Lower leg skin (tissue), 4 donors: ENCODE results near the gene NOC2L. TPM values are rescaled to one million over a fixed set of nuclear protein-coding genes. Genes with fewer than 3 reads are reported as not detected.

Source experiments
- DNase-seq, 2 donors: peaks; one replicate each; pipeline ENCODE4 v3.0.0-alpha.2; 2019; ENCODE audit warnings: low spot score in 2 of 2
- H3K4me3 ChIP-seq: fragments of 200-600 bp; sonication (generic); 2 replicates; pipeline ENCODE4 v1.5.1; 2017; ENCODE audit warnings: mild to moderate bottlenecking, low read depth; ENCODE audit not compliant: poor library complexity, severe bottlenecking
- CTCF ChIP-seq, 3 donors: fragments of 450-650 bp; IDR thresholded peaks; one replicate each; pipeline ENCODE4 v1.5.1; 2016; ENCODE audit warnings: antibody characterized with exemption in 3 of 3, mild to moderate bottlenecking in 3 of 3, moderate library complexity in 2 of 3
- POLR2A ChIP-seq, 2 donors: fragments of 450-650 bp; IDR thresholded peaks; one replicate each; pipeline ENCODE4 v1.6.1; 2016 to 2017; ENCODE audit warnings: antibody characterized with exemption in 2 of 2, mild to moderate bottlenecking in 1 of 2, moderate library complexity in 1 of 2
- whole genome bisulfite sequencing, 2 donors: methylation state at CpG; one replicate each; pipeline ENCODE4 v1.1.5; 2018; 5-methylcytosine and 5-hydroxymethylcytosine counted together
- intact Hi-C: fragments of 100-400 bp; cut with DNase I; formaldehyde crosslinking; loops from one replicate; pipeline ENCODE4 v1.15.0; 2023; ENCODE audit warnings: low total_unique reads
- total RNA-seq, 4 donors: library from RNA; depleted of rRNA; stranded (reverse); fragments of >200 nt; gene quantifications; one replicate each; pipeline ENCODE4 v1.1.0, GENCODE V29; 2016

The NOC2L gene
- total RNA-seq, 4 donors from 2014 or later = 44.7 to 67.8 (median 59.6) TPM

GRCh38 chr1:985126-985525 is 26.1 kb upstream of the NOC2L start:
- no peak for DNase-seq

GRCh38 chr1:984476-984814 is 25.4 kb upstream of the NOC2L start:
- intact Hi-C loops = no loop called here
- no peak for DNase-seq
- 57 to 62% methylated on average over 12 of the region's 12 CpGs for WGBS, 2 donors
- H3K4me3 ChIP-seq = no peak overlapping the region
- TF ChIP-seq CTCF (IDR thresholded peaks at IDR 0.05) = no peak
- TF ChIP-seq POLR2A (IDR thresholded peaks at IDR 0.05) = no peak

More at GRCh38 chr1:985126-985525, 26.1 kb upstream of the NOC2L start:
- whole genome bisulfite sequencing, 2 donors = 75 to 81% methylated on average over 13 of the region's 13 CpGs
- no peak overlapping the region for H3K4me3 ChIP-seq
- intact Hi-C loops = loop anchor here (5.0 kb wide), 1 partner anchor 77 kb away; no protein-coding TSS in a partner anchor
- TF ChIP-seq POLR2A (IDR thresholded peaks at IDR 0.05) = no peak
- no peak for TF ChIP-seq CTCF (IDR thresholded peaks at IDR 0.05)

GRCh38 chr1:983798-984475 is 24.9 kb upstream of the NOC2L start:
- no peak overlapping the region for H3K4me3 ChIP-seq
- DNase-seq = no peak
- 16 to 29% methylated on average over 16 to 25 of the region's 29 CpGs for WGBS, 2 donors

GRCh38 chr1:982765-983436 is 23.8 kb upstream of the NOC2L start:
- 49 to 72% methylated on average over 31 to 43 of the region's 43 CpGs for WGBS, 2 donors
- TF ChIP-seq POLR2A (IDR thresholded peaks at IDR 0.05) = no peak
- no peak for TF ChIP-seq CTCF (IDR thresholded peaks at IDR 0.05)
- no peak for DNase-seq
- H3K4me3 ChIP-seq = no peak overlapping the region
- intact Hi-C loops = no loop called here

More at GRCh38 chr1:983798-984475, 24.9 kb upstream of the NOC2L start:
- TF ChIP-seq CTCF (IDR thresholded peaks at IDR 0.05) = no peak
- TF ChIP-seq POLR2A (IDR thresholded peaks at IDR 0.05) = no peak
- intact Hi-C loops = no loop called here

- H3K4me3 ChIP-seq = no peak within 1 kb of the TSS
- intact Hi-C loops = no loop called here
- TF ChIP-seq POLR2A (IDR thresholded peaks at IDR 0.05) = no peak
- TF ChIP-seq CTCF (IDR thresholded peaks at IDR 0.05) = no peak
- WGBS, 2 donors = 52 to 54% methylated on average over 12 to 18 of the region's 28 CpGs
- DNase-seq = no peak
Measured at GRCh38 chr1:981955-982558, 23.0 kb upstream of the NOC2L start, which contains the start of gene PERM1. Gene PERM1, minus strand, starts transcription at chr1:982093. Its CDS starts 1,064 bp downstream, at chr1:981029.
